Bronchial epithelial cell (primary cell): ENCODE measurements around the gene WDR64. TPM values are rescaled to one million over a fixed set of nuclear protein-coding genes. Genes with fewer than 3 reads are reported as not detected.
"Not testable (repeated sequence)": the region's sequence is repeated elsewhere in the genome, so short reads cannot be mapped to it uniquely, and the experiment has no call there.

Experiments used
- DNase-seq: peaks from one replicate; pipeline ENCODE4 v3.0.0-alpha.2; 2010; ENCODE audit warnings: low read depth
- FAIRE-seq: peaks from 2 replicates; lab custom pipeline; 2011; peaks lifted over from hg19 to GRCh38; lab: Jason Lieb, UNC
- H3K27me3 ChIP-seq: 2 replicates; pipeline ENCODE4 v1.5.1; 2011; ENCODE audit warnings: low read length; ENCODE audit not compliant: control insufficient read depth, insufficient read depth
- H3K36me3 ChIP-seq: 2 replicates; pipeline ENCODE4 v1.5.1; 2011; ENCODE audit warnings: low read length; ENCODE audit not compliant: control insufficient read depth, insufficient read depth
- H3K4me3 ChIP-seq: 2 replicates; pipeline ENCODE4 v1.5.1; 2011; ENCODE audit warnings: mild to moderate bottlenecking, low read depth, low read length, control low read depth
- CTCF ChIP-seq: IDR thresholded peaks from 2 replicates; pipeline ENCODE4 v1.5.1; 2011; ENCODE audit warnings: mild to moderate bottlenecking, moderate library complexity, low read length, control low read depth, inconsistent platforms; ENCODE audit not compliant: insufficient read depth, severe bottlenecking
- total RNA-seq: library from RNA; depleted of rRNA; stranded (reverse); fragments of >200 nt; gene quantifications from 2 replicates; pipeline ENCODE4 v1.2.1, GENCODE V29; 2014

WDR64 gene
- total RNA-seq, 1 donor from 2014 or later: not detected

GRCh38 chr1:241802863-241803262 lies 150.8 kb downstream of the WDR64 start:
- Histone ChIP-seq H3K36me3 (no peaks in the 10 kb centered on the region), H3K4me3 (no peak overlapping the region), H3K27me3 (no peaks in the 10 kb centered on the region)
- FAIRE-seq (no peak), DNase-seq (peak; percentile 49)
- no peak for TF ChIP-seq CTCF

DNA sequence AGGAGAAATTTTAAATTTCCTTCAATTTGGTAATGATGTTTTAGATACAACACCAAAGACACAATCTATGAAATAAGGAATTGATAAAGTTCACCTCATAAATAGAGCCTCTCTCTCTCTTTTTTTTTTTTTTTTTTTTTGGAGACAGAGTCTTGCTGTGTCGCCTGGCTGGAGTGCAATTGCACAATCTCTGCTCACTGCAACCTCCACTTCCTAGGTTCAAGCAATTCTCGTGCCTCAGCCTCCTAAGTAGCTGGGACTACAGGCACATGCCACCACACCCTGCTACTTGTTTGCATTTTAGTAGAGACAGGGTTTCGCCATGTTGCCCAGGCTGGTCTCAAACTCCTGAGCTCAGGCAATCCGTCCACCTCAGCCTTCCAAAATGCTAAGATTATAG lies 152.6 kb downstream of the WDR64 start:
- DNase-seq, H3K36me3 ChIP-seq, H3K4me3 ChIP-seq, H3K27me3 ChIP-seq, FAIRE-seq: not testable (repeated sequence)

DNA sequence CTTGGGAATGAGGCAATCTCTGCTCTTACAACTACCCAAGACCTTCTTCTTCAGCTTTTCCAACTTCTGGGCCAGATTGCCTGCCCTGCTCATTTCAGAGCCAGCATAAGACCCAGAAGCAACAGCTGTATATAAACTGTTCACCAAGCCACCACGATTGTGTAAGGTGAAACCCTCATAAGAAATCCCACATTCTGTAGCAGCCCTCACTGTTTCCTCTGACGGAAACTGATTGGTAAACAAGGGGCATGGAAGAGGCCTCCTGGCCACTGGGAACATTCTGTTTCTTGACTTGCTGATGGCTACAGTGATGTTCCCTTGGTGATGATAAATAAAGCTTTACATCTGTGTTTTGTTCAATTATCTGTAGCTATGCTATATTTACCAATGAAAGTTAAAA lies 156.2 kb downstream of the WDR64 start:
- no peak for TF ChIP-seq CTCF
- Histone ChIP-seq H3K27me3 (no peaks in the 10 kb centered on the region), H3K36me3 (no peaks in the 10 kb centered on the region), H3K4me3 (no peak overlapping the region)
- FAIRE-seq (no peak), DNase-seq (no peak)

GRCh38 chr1:241810769-241811405 lies 158.8 kb downstream of the WDR64 start:
- Histone ChIP-seq H3K27me3 (no peaks in the 10 kb centered on the region), H3K4me3 (no peak overlapping the region), H3K36me3 (no peaks in the 10 kb centered on the region)
- no peak for TF ChIP-seq CTCF
- DNase-seq (no peak), FAIRE-seq (no peak)

DNA sequence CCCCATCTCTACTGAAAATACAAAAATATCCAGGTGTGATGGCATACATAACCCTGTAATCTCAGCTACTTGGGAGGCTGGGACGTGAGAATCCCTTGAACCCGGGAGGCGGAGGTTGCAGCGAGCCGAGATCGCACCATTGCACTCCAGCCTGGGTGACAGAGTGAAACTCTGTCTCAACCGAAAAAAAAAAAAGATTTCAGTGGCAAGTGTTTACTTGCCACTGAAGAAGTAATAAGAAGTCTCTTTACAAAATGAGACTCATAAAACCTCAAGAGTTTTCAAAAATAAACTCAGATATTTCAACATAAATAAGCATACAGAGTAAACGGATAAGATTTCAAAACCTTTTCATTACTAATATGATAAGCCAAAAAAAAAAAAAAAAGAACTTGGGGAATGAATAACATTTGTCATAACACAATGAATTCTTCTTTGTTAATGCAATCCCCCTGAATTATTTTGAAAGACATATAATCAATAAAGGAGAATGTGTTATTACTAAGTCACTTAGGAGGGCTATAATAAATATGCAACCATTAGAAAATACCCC lies 161.8 kb downstream of the WDR64 start:
- no peaks in the 10 kb centered on the region for H3K27me3 ChIP-seq
- H3K36me3 ChIP-seq: no peaks in the 10 kb centered on the region
- FAIRE-seq (no peak), DNase-seq (peak; percentile 70)
- TF ChIP-seq CTCF: no peak
- no peak overlapping the region for H3K4me3 ChIP-seq

DNA sequence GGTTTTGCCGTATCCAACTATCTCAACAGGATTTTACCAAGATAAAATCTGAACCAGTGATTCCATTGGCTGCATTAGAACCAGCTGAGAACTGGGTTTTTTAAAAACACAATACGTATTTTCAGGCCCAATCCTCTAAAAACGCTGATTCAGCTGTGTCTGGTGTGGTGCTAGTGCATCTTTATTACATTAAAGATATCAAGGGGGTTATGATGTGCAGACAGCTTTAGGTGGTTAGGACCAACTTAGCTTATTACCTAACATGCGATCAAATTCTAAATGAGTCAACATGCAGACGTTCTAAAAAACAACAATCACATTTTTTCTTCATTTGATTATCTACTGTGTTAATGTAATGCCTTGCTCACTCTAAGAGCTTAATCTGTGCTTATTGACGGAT lies 163.9 kb downstream of the WDR64 start:
- FAIRE-seq (no peak), DNase-seq (no peak)
- H3K36me3 ChIP-seq: no peaks in the 10 kb centered on the region
- TF ChIP-seq CTCF: no peak
- H3K4me3 ChIP-seq: no peak overlapping the region
- no peaks in the 10 kb centered on the region for H3K27me3 ChIP-seq
